ENCODE measurements around the gene CACNB2. TPM values are rescaled to one million over a fixed set of nuclear protein-coding genes. Genes with fewer than 3 reads are reported as not detected.

CACNB2 gene
- total and polyA plus RNA-seq, 2 of the 13 experiments (the other 11 are each of a cell fraction or from before 2014, with no cell fraction given): not detected

- no peaks in the 10 kb centered on the region for H3K36me3 ChIP-seq (replicated peaks in 1 of 2; ENCODE audit: control insufficient read depth in 1 of 2, insufficient read depth in 2 of 2, low read length in 2 of 2)
- ATAC-seq (no peak), FAIRE-seq (no peak), DNase-seq (ENCODE audit: low spot score) (no peak)
- H4K20me1 ChIP-seq (ENCODE audit: insufficient read depth, low read length): no peaks in the 10 kb centered on the region
- in situ Hi-C loops (cut with HindIII; ENCODE audit: extremely low pct_ligation_motif_present, low pct_unique_long_range_greater_than_20kb): no loop called here
- H3K27me3 ChIP-seq (ENCODE audit: control insufficient read depth in 1 of 2, insufficient read depth in 2 of 2, low read length in 2 of 2): no peaks in the 10 kb centered on the region
- H2AFZ ChIP-seq (ENCODE audit: low read length): no peak overlapping the region
- no peaks in the 10 kb centered on the region for H3K79me2 ChIP-seq (ENCODE audit: insufficient read depth, low read length)
- WGBS (ENCODE audit: low lambda C conversion rate): 12% methylated on average over 4 of the region's 4 CpGs
- BruUV-seq (replicated peaks): no TSS peak
- intact Hi-C loops (cut with micrococcal nuclease; ENCODE audit: unreplicated experiment): no loop called here
- POLR2A ChIA-PET: no interaction called here
- H3K4me3 ChIP-seq (replicated peaks in 1 of 3; ENCODE audit: insufficient read depth in 1 of 3, low read depth in 2 of 3, low read length in 3 of 3): no peak overlapping the region
- H3K4me2 ChIP-seq (ENCODE audit: low read depth, low read length): no peak overlapping the region
- CTCF ChIA-PET (ENCODE audit: low intra/inter-chr PET ratio, low total read pairs): no interaction called here
- no peak for TF ChIP-seq ZNF263 (CRISPR knock-in tag; IDR thresholded peaks at IDR 0.05)
- no peak for TF ChIP-seq ZNF337 (CRISPR knock-in tag; IDR thresholded peaks at IDR 0.05; ENCODE audit: borderline replicate concordance, low read depth)
- TF ChIP-seq ZNF629 (CRISPR knock-in tag; conservative IDR thresholded peaks at IDR 0.05): no peak
- no peak for TF ChIP-seq NFRKB (IDR thresholded peaks at IDR 0.05)
- no peak for TF ChIP-seq TBL1XR1 (IDR thresholded peaks at IDR 0.05; ENCODE audit: borderline replicate concordance, low read length, partially characterized antibody)
- no peak for TF ChIP-seq ZNF761 (CRISPR knock-in tag; conservative IDR thresholded peaks at IDR 0.05)
- TF ChIP-seq CHD2 (IDR thresholded peaks at IDR 0.05; ENCODE audit: low read depth, low read length): no peak
- no peak for TF ChIP-seq HNRNPL (IDR thresholded peaks at IDR 0.05; ENCODE audit: low read depth, low read length)
- TF ChIP-seq EP300 (IDR thresholded peaks at IDR 0.05; ENCODE audit: low read depth in 2 of 2, low read length in 2 of 2): no peak
- no peak for TF ChIP-seq EP300 (CRISPR knock-in tag; IDR thresholded peaks at IDR 0.05; ENCODE audit: borderline replicate concordance)
- TF ChIP-seq FOXO1 (CRISPR knock-in tag; IDR thresholded peaks at IDR 0.05): no peak
- no peak for TF ChIP-seq NFYC (CRISPR knock-in tag; IDR thresholded peaks at IDR 0.05)
- no peak for TF ChIP-seq NCOA5 (CRISPR knock-in tag; IDR thresholded peaks at IDR 0.05)
- TF ChIP-seq, protein P1, sequence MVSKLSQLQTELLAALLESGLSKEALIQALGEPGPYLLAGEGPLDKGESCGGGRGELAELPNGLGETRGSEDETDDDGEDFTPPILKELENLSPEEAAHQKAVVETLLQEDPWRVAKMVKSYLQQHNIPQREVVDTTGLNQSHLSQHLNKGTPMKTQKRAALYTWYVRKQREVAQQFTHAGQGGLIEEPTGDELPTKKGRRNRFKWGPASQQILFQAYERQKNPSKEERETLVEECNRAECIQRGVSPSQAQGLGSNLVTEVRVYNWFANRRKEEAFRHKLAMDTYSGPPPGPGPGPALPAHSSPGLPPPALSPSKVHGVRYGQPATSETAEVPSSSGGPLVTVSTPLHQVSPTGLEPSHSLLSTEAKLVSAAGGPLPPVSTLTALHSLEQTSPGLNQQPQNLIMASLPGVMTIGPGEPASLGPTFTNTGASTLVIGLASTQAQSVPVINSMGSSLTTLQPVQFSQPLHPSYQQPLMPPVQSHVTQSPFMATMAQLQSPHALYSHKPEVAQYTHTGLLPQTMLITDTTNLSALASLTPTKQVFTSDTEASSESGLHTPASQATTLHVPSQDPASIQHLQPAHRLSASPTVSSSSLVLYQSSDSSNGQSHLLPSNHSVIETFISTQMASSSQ (IDR thresholded peaks at IDR 0.05; ENCODE audit: low read depth): no peak
- TF ChIP-seq, protein P1 (CRISPR knock-in tag; IDR thresholded peaks at IDR 0.05; ENCODE audit: borderline replicate concordance): no peak
- no peak for TF ChIP-seq EHMT2 (IDR thresholded peaks at IDR 0.05; ENCODE audit: borderline replicate concordance, low read depth, low read length)
- no peak overlapping the region for H3K27ac ChIP-seq (ENCODE audit: extremely low read length, insufficient read depth, low read length)
- H3K9me3 ChIP-seq (ENCODE audit: low read length): no peaks in the 10 kb centered on the region
- no peaks in the 10 kb centered on the region for H3K4me1 ChIP-seq (ENCODE audit: insufficient read depth, low read length)
- no peak overlapping the region for H3K9ac ChIP-seq (ENCODE audit: insufficient read depth, low read depth, low read length)
These were observed 350.5 kb downstream of the CACNB2 start for GRCh38 chr10:18490755-18491154.
